Activated gamma-delta T cell treated with anti-CD3 and anti-CD28 coated beads, Interleukin-2, amount 50 U/mL, for 16 hours (primary cell): ENCODE data around the gene SPINT1.
A peak's percentile ranks its signal among the peaks of the same experiment; 100 is the strongest.

Experiments
- DNase-seq: peaks from one replicate; pipeline ENCODE4 v3.0.0-alpha.2; 2020; ENCODE audit warnings: low read depth

SPINT1 gene

GRCh38 chr15:40829115-40829514, 14.7 kb upstream of the SPINT1 start:
- DNase-seq, result no peak

DNA sequence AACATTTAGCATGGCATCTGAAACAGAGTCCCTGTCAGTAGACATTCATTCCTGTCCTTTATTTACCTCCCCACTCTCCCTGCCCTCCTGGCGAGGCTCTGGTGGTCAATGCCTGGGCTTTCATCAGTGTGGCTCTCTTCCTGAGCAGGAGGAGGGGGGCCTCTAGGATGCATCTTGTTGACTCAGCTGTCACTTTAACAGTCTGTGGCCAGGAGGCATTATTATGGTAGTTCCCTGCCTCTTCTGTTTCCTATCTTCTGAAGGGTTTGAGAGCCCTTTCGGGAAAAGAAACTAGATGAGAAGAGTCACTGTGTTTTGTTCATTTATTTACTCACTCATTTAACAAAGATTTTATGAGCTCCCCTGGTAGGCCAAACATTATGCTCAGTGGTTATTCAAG, 13.0 kb upstream of the SPINT1 start:
- no peak for DNase-seq

GRCh38 chr15:40831861-40832260, 12.0 kb upstream of the SPINT1 start:
- DNase-seq, result no peak

- no peak for DNase-seq
Measured at GRCh38 chr15:40832903-40833302, 10.9 kb upstream of the SPINT1 start.

DNA sequence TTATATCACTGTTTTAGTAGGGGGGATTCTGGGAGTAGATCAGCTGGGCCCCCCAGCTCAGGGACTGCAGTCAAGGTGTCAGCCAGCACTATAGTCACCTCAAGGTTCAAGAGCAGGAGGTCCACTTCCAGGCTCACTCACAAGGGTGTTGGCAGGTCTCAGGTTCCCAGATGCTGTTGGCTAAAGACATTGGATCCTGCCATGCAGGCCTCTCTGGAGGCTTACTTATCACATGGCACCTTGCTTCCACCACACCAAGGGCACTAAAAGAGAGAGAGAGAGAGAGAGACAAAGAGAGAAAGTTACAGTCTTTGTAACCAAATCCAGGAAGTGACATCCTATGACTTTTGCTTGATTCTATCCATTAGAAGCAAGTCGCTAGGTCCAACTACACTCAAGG, 7.8 kb upstream of the SPINT1 start:
- DNase-seq, result no peak

GRCh38 chr15:40838756-40839155, 5.1 kb upstream of the SPINT1 start:
- DNase-seq, result no peak

DNA sequence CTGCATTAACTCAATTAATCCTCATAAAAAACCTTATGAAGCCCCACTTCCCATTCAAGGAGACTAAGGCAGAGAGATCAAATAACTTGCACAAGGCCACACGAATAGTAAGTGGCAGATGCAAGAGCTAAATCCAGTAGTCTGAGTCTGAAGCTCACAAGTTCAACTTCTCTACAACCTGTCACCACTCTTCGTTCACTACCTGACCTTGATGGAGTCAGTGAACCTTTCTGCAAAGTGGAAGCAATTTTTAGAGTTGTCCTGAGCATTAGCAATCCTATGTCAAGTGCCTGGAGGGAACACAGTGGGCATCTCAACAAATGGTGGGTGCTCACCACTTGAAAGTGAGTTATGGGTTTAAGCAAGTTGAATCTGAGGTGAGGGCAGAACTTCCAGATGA, 2.1 kb upstream of the SPINT1 start:
- DNase-seq, result no peak

DNA sequence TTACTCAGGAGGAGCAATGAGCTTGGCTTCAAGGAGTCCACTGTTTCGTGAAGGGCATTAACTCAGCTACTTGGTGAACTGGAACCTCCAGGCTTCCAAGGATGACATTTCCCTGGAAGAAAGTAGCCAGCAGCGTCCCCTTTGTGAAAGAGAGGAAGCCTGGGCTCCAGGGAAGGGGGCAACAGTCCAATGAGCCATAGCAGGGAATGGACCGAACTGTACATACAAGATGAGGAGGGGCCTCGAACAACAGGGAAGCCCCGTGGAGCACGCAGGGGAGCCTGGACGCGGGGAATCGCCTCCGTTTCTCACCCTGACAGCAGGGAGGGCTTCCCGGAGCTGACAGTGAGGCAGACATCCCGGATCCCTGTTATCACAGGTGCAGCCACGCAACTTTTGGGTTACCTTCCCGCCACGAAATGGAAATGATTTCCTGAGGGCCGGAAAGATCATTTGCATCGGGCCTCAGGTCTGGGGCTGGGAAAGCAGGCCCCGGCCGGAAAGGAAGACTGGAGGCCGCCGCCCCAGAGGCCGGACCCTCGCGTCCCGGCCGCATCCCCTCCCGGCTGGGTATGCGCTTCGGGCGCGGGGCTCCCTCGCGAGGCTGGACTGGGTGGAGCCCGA, 475 bp upstream of the SPINT1 start:
- DNase-seq, result no peak

GRCh38 chr15:40844696-40845030, 815 bp downstream of the SPINT1 start:
- peak; percentile 5 for DNase-seq

GRCh38 chr15:40845036-40845435, 1.2 kb downstream of the SPINT1 start:
- DNase-seq, result no peak

GRCh38 chr15:40845511-40846284, 1.9 kb downstream of the SPINT1 start:
- DNase-seq, result no peak

- DNase-seq, result no peak
Measured at GRCh38 chr15:40846841-40847222, 3.0 kb downstream of the SPINT1 start.

- DNase-seq, result no peak
Measured at GRCh38 chr15:40847223-40847961, 3.5 kb downstream of the SPINT1 start.

GRCh38 chr15:40850576-40851112, 6.8 kb downstream of the SPINT1 start:
- no peak for DNase-seq

- no peak for DNase-seq
Measured at GRCh38 chr15:40852529-40852928, 8.7 kb downstream of the SPINT1 start.

- no peak for DNase-seq
Measured at GRCh38 chr15:40853241-40853890, 9.5 kb downstream of the SPINT1 start.

DNA sequence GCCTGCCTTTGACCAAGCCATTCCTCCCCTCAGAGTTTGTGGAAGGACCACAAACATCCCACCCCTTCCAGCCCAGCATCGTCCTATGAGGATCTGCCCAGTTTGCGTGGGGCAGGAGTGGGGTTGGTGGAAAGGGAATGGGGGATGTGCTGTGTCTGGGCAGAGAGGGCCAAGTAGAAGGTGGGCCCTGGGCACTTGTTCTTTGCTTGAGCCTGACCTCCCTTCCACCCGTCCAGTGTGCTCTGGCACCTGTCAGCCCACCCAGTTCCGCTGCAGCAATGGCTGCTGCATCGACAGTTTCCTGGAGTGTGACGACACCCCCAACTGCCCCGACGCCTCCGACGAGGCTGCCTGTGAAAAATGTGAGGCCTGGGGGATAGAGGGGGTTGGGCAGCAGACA, 10.3 kb downstream of the SPINT1 start:
- DNase-seq, result no peak

- no peak for DNase-seq
Measured at GRCh38 chr15:40855706-40856234, 11.9 kb downstream of the SPINT1 start.

DNA sequence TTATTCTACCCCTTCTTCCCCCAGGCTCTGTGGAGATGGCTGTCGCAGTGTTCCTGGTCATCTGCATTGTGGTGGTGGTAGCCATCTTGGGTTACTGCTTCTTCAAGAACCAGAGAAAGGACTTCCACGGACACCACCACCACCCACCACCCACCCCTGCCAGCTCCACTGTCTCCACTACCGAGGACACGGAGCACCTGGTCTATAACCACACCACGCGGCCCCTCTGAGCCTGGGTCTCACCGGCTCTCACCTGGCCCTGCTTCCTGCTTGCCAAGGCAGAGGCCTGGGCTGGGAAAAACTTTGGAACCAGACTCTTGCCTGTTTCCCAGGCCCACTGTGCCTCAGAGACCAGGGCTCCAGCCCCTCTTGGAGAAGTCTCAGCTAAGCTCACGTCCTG, 12.9 kb downstream of the SPINT1 start:
- DNase-seq, result no peak

- DNase-seq, result peak; percentile 73
Measured at GRCh38 chr15:40857601-40858341, 13.9 kb downstream of the SPINT1 start.

DNA sequence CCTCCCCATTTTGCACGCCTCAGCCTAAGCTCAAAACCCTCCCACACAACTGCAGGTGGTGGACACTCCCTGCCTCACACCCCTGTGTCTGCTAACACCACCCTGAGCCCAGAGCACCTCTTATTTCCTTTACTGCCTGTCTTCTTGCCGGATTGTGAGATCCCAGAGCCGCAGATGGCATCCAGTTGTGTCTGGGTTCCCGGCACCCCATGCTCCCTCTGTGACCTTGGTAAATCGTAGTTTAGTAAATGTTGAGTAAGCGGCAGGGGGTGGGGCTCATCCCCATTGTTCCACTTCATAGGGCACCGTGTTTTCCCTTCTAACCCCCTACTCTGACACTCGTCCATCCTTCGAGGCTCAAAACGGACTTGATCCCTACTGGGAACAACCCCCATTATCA, 14.9 kb downstream of the SPINT1 start:
- DNase-seq, result no peak
